SIG-M5 treated with dmso at 0.1 percent for 504 hours (cell line): ENCODE measurements around the gene C4B.
"Not testable (repeated sequence)": the region's sequence is repeated elsewhere in the genome, so short reads cannot be mapped to it uniquely, and the experiment has no call there.

ENCODE experiments used
- DNase-seq: peaks from one replicate; lab custom pipeline; 2025; ENCODE audit not compliant: unreplicated experiment; lab: John Stamatoyannopoulos, UW

Gene C4B

GRCh38 chr6:32035283-32036013, 20.9 kb downstream of the C4B start:
- not testable (repeated sequence) for DNase-seq

- not testable (repeated sequence) for DNase-seq
These were observed 22.5 kb downstream of the C4B start for GRCh38 chr6:32037136-32037535.

GRCh38 chr6:32037598-32038524, 23.3 kb downstream of the C4B start, which contains the start of gene CYP21A2:
Gene CYP21A2, plus strand, starts transcription at chr6:32038415. Its CDS starts 8 bp downstream, at chr6:32038423.
- not testable (repeated sequence) for DNase-seq

- not testable (repeated sequence) for DNase-seq
These were observed 24.3 kb downstream of the C4B start for GRCh38 chr6:32038878-32039277.

GRCh38 chr6:32039321-32040274, 25.0 kb downstream of the C4B start:
- not testable (repeated sequence) for DNase-seq

GRCh38 chr6:32040299-32041049, 25.9 kb downstream of the C4B start:
- DNase-seq: not testable (repeated sequence)

GRCh38 chr6:32041050-32041321, 26.4 kb downstream of the C4B start:
- DNase-seq: not testable (repeated sequence)

GRCh38 chr6:32041385-32041784, 26.8 kb downstream of the C4B start:
- DNase-seq: not testable (repeated sequence)

- not testable (repeated sequence) for DNase-seq
These were observed 27.7 kb downstream of the C4B start for GRCh38 chr6:32042276-32042675.

- DNase-seq: not testable (repeated sequence)
These were observed 29.2 kb downstream of the C4B start for GRCh38 chr6:32043589-32044380.

GRCh38 chr6:32044916-32045315, 30.3 kb downstream of the C4B start:
- not testable (repeated sequence) for DNase-seq

- DNase-seq: no peak
These were observed 31.3 kb downstream of the C4B start for GRCh38 chr6:32045811-32046449.

GRCh38 chr6:32046450-32047083, 32.0 kb downstream of the C4B start:
- DNase-seq: no peak

GRCh38 chr6:32047084-32047478, 32.5 kb downstream of the C4B start:
- DNase-seq: no peak

- no peak for DNase-seq
These were observed 32.9 kb downstream of the C4B start for GRCh38 chr6:32047539-32047854.

- peak; percentile 23 for DNase-seq
These were observed 33.5 kb downstream of the C4B start for GRCh38 chr6:32047855-32048766.

- not testable (repeated sequence) for DNase-seq
These were observed 34.6 kb downstream of the C4B start for GRCh38 chr6:32049149-32049548.

GRCh38 chr6:32049736-32050135, 35.1 kb downstream of the C4B start:
- not testable (repeated sequence) for DNase-seq
